GM12878 (cell line): ENCODE results near the gene ORAI3. TPM values are rescaled to one million over a fixed set of nuclear protein-coding genes. Genes with fewer than 3 reads are reported as not detected.
A peak's percentile ranks its signal among the peaks of the same experiment; 100 is the strongest.

Experiments
- ATAC-seq: fragments of 200-7000 bp; cut with Tn5 transposase; 3 replicates; pipeline ENCODE4 v1.9.1; 2020; ENCODE audit warnings: mild to moderate bottlenecking, moderate library complexity
- BruUV-seq: library from RNA; stranded (reverse); fragments of 400-500 nt; replicated peaks from 2 replicates; lab custom pipeline; 2021; lab: Mats Ljungman, UMichigan
- CTCF ChIA-PET: fragments of 300-600 bp; sonication (Branson Sonifier 250); formaldehyde crosslinking; extraction: SDS; loops from one replicate; lab custom pipeline; 2021; ENCODE audit warnings: inconsistent platforms; lab: Yijun Ruan, JAX
- POLR2A ChIA-PET: fragments of 350-600 bp; formaldehyde crosslinking; extraction: SDS; loops from one replicate; lab custom pipeline; 2021; ENCODE audit warnings: inconsistent platforms; lab: Charles Lee
- RAD21 ChIA-PET: fragments of 300-600 bp; sonication (Branson Sonifier 250); formaldehyde crosslinking; loops from one replicate; lab custom pipeline; 2023; ENCODE audit warnings: antibody characterized with exemption; ENCODE audit not compliant: unreplicated experiment; lab: Charles Lee
- SMC1A ChIA-PET: fragments of 300-600 bp; sonication (Branson Sonifier 250); formaldehyde crosslinking; loops from one replicate; lab custom pipeline; 2023; ENCODE audit not compliant: unreplicated experiment, uncharacterized antibody; lab: Charles Lee
- DNase-seq: peaks from one replicate; pipeline ENCODE4 v3.0.0-alpha.2; 2011; ENCODE audit warnings: low read depth, low spot score
- FAIRE-seq: peaks from 3 replicates; lab custom pipeline; 2011; peaks lifted over from hg19 to GRCh38; lab: Jason Lieb, UNC
- H2AFZ ChIP-seq: 2 replicates; pipeline ENCODE4 v1.6.0; 2011; ENCODE audit warnings: low read depth, low read length, control low read depth; ENCODE audit not compliant: control insufficient read depth
- H3K27ac ChIP-seq: 2 replicates; pipeline ENCODE4 v1.5.1; 2011; ENCODE audit warnings: control low read depth; ENCODE audit not compliant: control insufficient read depth, insufficient read depth
- H3K27me3 ChIP-seq, 2 experiments: replicated peaks in 1 of 2; 2 replicates each; pipeline versions ENCODE4 v1.6.0 to v1.6.1; 2011; ENCODE audit warnings: low read length in 1 of 2; ENCODE audit not compliant: control insufficient read depth in 2 of 2, insufficient read depth in 2 of 2
- H3K36me3 ChIP-seq, 2 experiments: 2 replicates each; pipeline ENCODE4 v1.5.1; 2011; ENCODE audit warnings: low read length in 1 of 2; ENCODE audit not compliant: control insufficient read depth in 2 of 2, insufficient read depth in 2 of 2
- H3K4me1 ChIP-seq: 2 replicates; pipeline ENCODE4 v1.6.1; 2011; ENCODE audit warnings: mild to moderate bottlenecking, low read length, moderate library complexity, mixed read lengths; ENCODE audit not compliant: control insufficient read depth, insufficient read depth
- H3K4me2 ChIP-seq: 2 replicates; pipeline ENCODE4 v1.6.0; 2011; ENCODE audit warnings: control low read depth; ENCODE audit not compliant: control insufficient read depth, insufficient read depth
- H3K4me3 ChIP-seq: fragments of 200-600 bp; sonication (generic); 2 replicates; pipeline ENCODE4 v1.5.1; 2016
- H3K79me2 ChIP-seq: 2 replicates; pipeline ENCODE4 v1.6.0; 2011; ENCODE audit warnings: low read length; ENCODE audit not compliant: control insufficient read depth, insufficient read depth
- H3K9ac ChIP-seq: 2 replicates; pipeline ENCODE4 v1.8.0; 2011; ENCODE audit warnings: low read length, control low read depth, mixed read lengths; ENCODE audit not compliant: control insufficient read depth, insufficient read depth
- H3K9me3 ChIP-seq: replicated peaks from 3 replicates; pipeline ENCODE4 v1.5.1; 2011; ENCODE audit warnings: mild to moderate bottlenecking, low read length; ENCODE audit not compliant: control insufficient read depth, insufficient read depth
- H4K20me1 ChIP-seq: 2 replicates; pipeline ENCODE4 v1.6.0; 2011; ENCODE audit not compliant: control insufficient read depth, insufficient read depth
- BMI1 ChIP-seq: fragments of 450-650 bp; IDR thresholded peaks from 2 replicates; pipeline ENCODE4 v1.6.1; 2016; ENCODE audit warnings: mild to moderate bottlenecking, moderate library complexity, borderline replicate concordance
- CHD2 ChIP-seq: IDR thresholded peaks from 2 replicates; pipeline ENCODE4 v1.6.1; 2011; ENCODE audit warnings: low read depth, low read length, improper control_type of control experiment, borderline replicate concordance
- CTCF ChIP-seq, 3 experiments: IDR thresholded peaks in 2 of 3; conservative IDR thresholded peaks in 1 of 3; 2 replicates each; pipeline ENCODE4 v1.5.1; 2011; ENCODE audit warnings: low read depth in 3 of 3, low read length in 3 of 3, mild to moderate bottlenecking in 3 of 3, control low read depth in 2 of 3, moderate library complexity in 2 of 3, inconsistent platforms in 1 of 3, mixed read lengths in 1 of 3; ENCODE audit not compliant: control insufficient read depth in 2 of 3, insufficient read depth in 1 of 3; ENCODE audit errors: extremely low read depth in 1 of 3
- FOS ChIP-seq: IDR thresholded peaks from 3 replicates; pipeline ENCODE4 v1.6.1; 2011; ENCODE audit warnings: borderline replicate concordance; ENCODE audit not compliant: insufficient read length; ENCODE audit errors: extremely low read depth
- GATAD2B ChIP-seq: fragments of 450-650 bp; conservative IDR thresholded peaks from 2 replicates; pipeline ENCODE4 v1.6.1; 2017; ENCODE audit warnings: low read depth, mild to moderate bottlenecking, moderate library complexity
- HDGF ChIP-seq: fragments of 450-650 bp; IDR thresholded peaks from 2 replicates; pipeline ENCODE4 v1.6.1; 2016; ENCODE audit warnings: antibody characterized with exemption
- IKZF2 ChIP-seq, 2 experiments: fragments of 450-650 bp; IDR thresholded peaks; 2 replicates each; pipeline ENCODE4 v1.6.1; 2017; ENCODE audit warnings: mild to moderate bottlenecking in 2 of 2, moderate library complexity in 2 of 2
- MEF2A ChIP-seq: IDR thresholded peaks from 2 replicates; pipeline ENCODE4 v1.6.1; 2011; ENCODE audit warnings: low read depth, mild to moderate bottlenecking, low read length, moderate library complexity; ENCODE audit not compliant: insufficient read depth
- NKRF ChIP-seq: fragments of 450-650 bp; conservative IDR thresholded peaks from 2 replicates; pipeline ENCODE4 v1.6.1; 2017; ENCODE audit warnings: mild to moderate bottlenecking, moderate library complexity
- POLR2AphosphoS2 ChIP-seq: IDR thresholded peaks from 2 replicates; pipeline ENCODE4 v1.6.1; 2011; ENCODE audit warnings: low read depth, mild to moderate bottlenecking, low read length, improper control_type of control experiment, moderate library complexity
- POU2F2 ChIP-seq: IDR thresholded peaks from 3 replicates; pipeline ENCODE4 v1.6.1; 2011; ENCODE audit warnings: low read depth, mild to moderate bottlenecking, low read length, borderline replicate concordance
- STAT3 ChIP-seq: IDR thresholded peaks from 2 replicates; pipeline ENCODE4 v1.6.1; 2011; ENCODE audit warnings: low read depth, low read length, improper control_type of control experiment
- ZSCAN29 ChIP-seq: fragments of 450-650 bp; IDR thresholded peaks from 2 replicates; pipeline ENCODE4 v1.6.1; 2017; ENCODE audit warnings: mild to moderate bottlenecking, moderate library complexity
- ZZZ3 ChIP-seq: IDR thresholded peaks from 2 replicates; pipeline ENCODE4 v1.6.1; 2011; ENCODE audit warnings: low read depth; ENCODE audit not compliant: control insufficient read depth, insufficient read length
- WGBS: methylation state at CpG from one replicate; pipeline ENCODE4 v1.1.6; 2016; ENCODE audit warnings: low lambda C conversion rate; ENCODE audit not compliant: insufficient replicate concordance, insufficient coverage; ENCODE audit errors: missing lambda C conversion rate; 5-methylcytosine and 5-hydroxymethylcytosine counted together
- in situ Hi-C: fragments of 300-500 bp; cut with MboI; formaldehyde crosslinking; loops from 9 replicates; pipeline ENCODE4 v1.14.3; 2018; ENCODE audit warnings: mixed read lengths
- intact Hi-C: fragments of 100-400 bp; cut with micrococcal nuclease; formaldehyde crosslinking; loops from one replicate; pipeline ENCODE4 v1.14.2; 2022; ENCODE audit not compliant: unreplicated experiment
- polyA plus RNA-seq, 11 experiments: library from polyadenylated mRNA; depleted of rRNA in 4 of 11; unstranded in 6 of 11; stranded (reverse) in 5 of 11; fragments of >200 nt; fragmentation: Nextera tagmentation in 4 of 11; fragmentation: Illumina TruSeq in 1 of 11; extraction: Ambion mirVana in 4 of 11; extraction: Trizol in 1 of 11; gene quantifications; 1 replicate in 1 of 11; 2 replicates in 10 of 11; pipeline versions ENCODE4 v1.2.1 to v1.2.3, GENCODE V29; 2011 to 2016; ENCODE audit warnings: inconsistent platforms in 2 of 11, missing spikeins in 2 of 11, low read depth in 1 of 11
- total RNA-seq, 4 experiments: library from RNA; depleted of rRNA in 3 of 4; stranded (reverse); fragments of >200 nt in 3 of 4; fragmentation: Illumina TruSeq in 1 of 4; extraction: Trizol in 1 of 4; gene quantifications; 2 replicates each; pipeline versions ENCODE4 v1.2.1 to v1.2.3, GENCODE V29; 2013 to 2021

Gene ORAI3
- total and polyA plus RNA-seq, 10 of the 15 experiments (the other 5 are each of a cell fraction or from before 2014, with no cell fraction given): 3.4 to 21.9 (median 16.2) TPM

GRCh38 chr16:30984669-30985400, 36.0 kb downstream of the ORAI3 start, which contains the start of gene HSD3B7:
Gene HSD3B7, plus strand, starts transcription at chr16:30985207. Its CDS starts 452 bp downstream, at chr16:30985659.
- RAD21 ChIA-PET: interaction anchor here (0.6 to 2.9 kb wide), 12 partner anchors 10 to 889 kb away, joined by 3 to 25 read pairs (median 5); partner anchors contain the start of genes ZNF267, ZNF646 and ZNF668
- H3K36me3 ChIP-seq: peaks cover 5 to 29% of the 10 kb centered on the region in 2 experiments
- H3K9me3 ChIP-seq: no peaks in the 10 kb centered on the region
- H4K20me1 ChIP-seq: no peaks in the 10 kb centered on the region
- H2AFZ ChIP-seq: no peak within 1 kb of the TSS
- 42% methylated on average over 24 of the region's 24 CpGs for WGBS
- CTCF ChIA-PET: interaction anchor here (0.6 to 2.8 kb wide), 26 partner anchors 11 to 884 kb away, joined by 3 to 17 read pairs (median 5); partner anchors contain the start of genes KAT8, STX4, VKORC1 and ZNF646
- no peaks in the 10 kb centered on the region for H3K27me3 ChIP-seq
- no peaks in the 10 kb centered on the region for H3K4me1 ChIP-seq
- H3K79me2 ChIP-seq: no peaks in the 10 kb centered on the region
- H3K4me2 ChIP-seq: no peak within 1 kb of the TSS
- SMC1A ChIA-PET: interaction anchor here (0.5 to 2.8 kb wide), 11 partner anchors 11 to 157 kb away, joined by 3 to 11 read pairs (median 4); partner anchors contain the start of genes VKORC1, ZNF646 and ZNF668
- intact Hi-C loops: loop anchor here (1.0 to 2.0 kb wide), 2 partner anchors 110 to 458 kb away; partner anchors contain the start of gene VKORC1
- H3K9ac ChIP-seq: no peak within 1 kb of the TSS
- no peak within 1 kb of the TSS for H3K27ac ChIP-seq
- no peak within 1 kb of the TSS for H3K4me3 ChIP-seq
- in situ Hi-C loops: loop anchor here (5.0 to 25.0 kb wide), 2 partner anchors 112 to 452 kb away; partner anchors contain the start of genes COX6A2 and ZNF843
- POLR2A ChIA-PET: interaction anchor here (0.5 to 1.0 kb wide), 4 partner anchors 9 to 458 kb away, joined by 3 to 4 read pairs (median 3); no protein-coding TSS in a partner anchor
- DNase-seq (no peak), ATAC-seq (peak; percentile 95), FAIRE-seq (peak; percentile 78)
- no TSS peak for BruUV-seq
- TF ChIP-seq POLR2AphosphoS2 (no peak), STAT3 (no peak), ZSCAN29 (no peak), GATAD2B (no peak; the same call in 1 of the 2 replicates), FOS (no peak), MEF2A (no peak), NKRF (0 out of 2 replicates have a peak, but pooled peaks have one; percentile 25), CHD2 (no peak), POU2F2 (0 out of 3 replicates have a peak, but pooled peaks have one; percentile 40), BMI1 (no peak), ZZZ3 (no peak), HDGF (0 out of 2 replicates have a peak, but pooled peaks have one; percentile 43), IKZF2 (IDR thresholded peaks at IDR 0.05) (peak; percentile 24 to 38; a peak in 2 of 4 replicates), CTCF (IDR thresholded peaks at IDR 0.05 in 2 of 3, conservative IDR thresholded peaks at IDR 0.05 in 1 of 3; ENCODE audit: control insufficient read depth in 2 of 3, extremely low read depth in 1 of 3, insufficient read depth in 1 of 3, low read depth in 3 of 3, low read length in 3 of 3) (peak; percentile 85 to 97 (median 92))
